ENCODE data around the gene SLMAP. TPM values are rescaled to one million over a fixed set of nuclear protein-coding genes. Genes with fewer than 3 reads are reported as not detected.
A peak's percentile ranks its signal among the peaks of the same experiment; 100 is the strongest.

The SLMAP gene
- polyA plus RNA-seq, 1 donor (not counting 4 experiments of a cell fraction or from before 2014, with no cell fraction given), result 58.0 TPM

DNA sequence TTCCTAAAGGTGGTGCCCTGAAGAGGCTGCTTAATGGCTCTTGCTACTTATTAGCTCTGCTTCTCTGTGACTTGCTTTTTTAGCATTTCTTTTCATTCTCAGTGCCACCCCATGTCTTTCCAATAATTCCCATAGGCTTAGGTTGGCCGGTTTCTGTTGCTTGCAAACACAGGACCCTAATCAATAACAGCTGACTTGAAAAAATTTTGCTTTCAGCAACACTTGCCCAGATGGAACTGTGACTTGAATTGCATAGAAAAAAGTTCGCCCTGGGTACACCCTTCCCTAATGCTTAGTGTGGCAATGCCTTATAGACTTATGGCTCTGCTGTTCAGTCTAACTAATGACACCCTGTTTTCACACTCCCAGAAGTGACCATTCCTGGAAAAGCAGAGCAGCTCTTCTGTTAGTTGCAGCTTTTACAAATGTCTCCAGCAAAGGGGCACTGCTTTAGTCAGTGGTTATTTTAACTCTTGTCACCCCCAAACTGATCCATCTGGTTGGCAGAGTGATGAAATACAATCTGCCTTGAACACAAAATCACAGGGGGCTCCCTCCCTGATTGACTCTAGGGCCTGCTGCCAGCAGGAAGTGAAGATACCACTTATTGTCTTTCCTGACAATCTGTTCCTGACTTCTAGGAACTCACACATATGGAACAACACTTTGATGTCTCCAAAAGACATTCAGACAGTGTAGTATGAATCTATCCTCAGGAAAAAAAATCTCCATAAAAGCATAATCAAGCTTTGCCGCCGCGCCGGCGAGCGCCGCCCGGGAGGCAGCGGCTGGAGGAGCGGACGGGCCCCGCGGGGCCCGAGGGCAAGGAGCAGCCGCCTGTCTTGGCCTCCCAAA, 9.7 kb upstream of the SLMAP start:
- FAIRE-seq, result peak; percentile 55
- Histone ChIP-seq H3K4me3 (ENCODE audit: control insufficient read depth in 2 of 3, extremely low read depth in 1 of 3, insufficient read depth in 2 of 3, low read depth in 1 of 3, low read length in 3 of 3) (no peak overlapping the region), H3K79me2 (ENCODE audit: control insufficient read depth, insufficient read depth, low read length) (no peaks in the 10 kb centered on the region), H3K9me3 (ENCODE audit: control insufficient read depth, low read depth, low read length) (no peaks in the 10 kb centered on the region), H3K4me2 (ENCODE audit: control insufficient read depth, extremely low read depth, insufficient read depth, low read depth, low read length) (no peak overlapping the region), H2AFZ (ENCODE audit: control insufficient read depth, low read length) (no peak overlapping the region), H3K36me3 (ENCODE audit: control insufficient read depth in 2 of 2, extremely low read depth in 1 of 2, insufficient read depth in 2 of 2, low read length in 2 of 2) (no peaks in the 10 kb centered on the region), H3K27me3 (ENCODE audit: control insufficient read depth, extremely low read depth, insufficient read depth, low read length) (no peaks in the 10 kb centered on the region), H3K27ac (ENCODE audit: control insufficient read depth, insufficient read depth, low read length) (no peak overlapping the region), H3K9me1 (ENCODE audit: control insufficient read depth, extremely low read depth, insufficient read depth, low read length) (no peaks in the 10 kb centered on the region), H3K9ac (ENCODE audit: control insufficient read depth, extremely low read depth, insufficient read depth, low read length) (no peak overlapping the region), H4K20me1 (ENCODE audit: control insufficient read depth, extremely low read depth, insufficient read depth, low read length) (no peaks in the 10 kb centered on the region), H3K4me1 (ENCODE audit: control insufficient read depth, extremely low read depth, insufficient read depth, low read length) (peaks cover 15% of the 10 kb centered on the region)
- no peak for TF ChIP-seq EZH2 (IDR thresholded peaks at IDR 0.05; ENCODE audit: low read length)
- TF ChIP-seq, protein P1, sequence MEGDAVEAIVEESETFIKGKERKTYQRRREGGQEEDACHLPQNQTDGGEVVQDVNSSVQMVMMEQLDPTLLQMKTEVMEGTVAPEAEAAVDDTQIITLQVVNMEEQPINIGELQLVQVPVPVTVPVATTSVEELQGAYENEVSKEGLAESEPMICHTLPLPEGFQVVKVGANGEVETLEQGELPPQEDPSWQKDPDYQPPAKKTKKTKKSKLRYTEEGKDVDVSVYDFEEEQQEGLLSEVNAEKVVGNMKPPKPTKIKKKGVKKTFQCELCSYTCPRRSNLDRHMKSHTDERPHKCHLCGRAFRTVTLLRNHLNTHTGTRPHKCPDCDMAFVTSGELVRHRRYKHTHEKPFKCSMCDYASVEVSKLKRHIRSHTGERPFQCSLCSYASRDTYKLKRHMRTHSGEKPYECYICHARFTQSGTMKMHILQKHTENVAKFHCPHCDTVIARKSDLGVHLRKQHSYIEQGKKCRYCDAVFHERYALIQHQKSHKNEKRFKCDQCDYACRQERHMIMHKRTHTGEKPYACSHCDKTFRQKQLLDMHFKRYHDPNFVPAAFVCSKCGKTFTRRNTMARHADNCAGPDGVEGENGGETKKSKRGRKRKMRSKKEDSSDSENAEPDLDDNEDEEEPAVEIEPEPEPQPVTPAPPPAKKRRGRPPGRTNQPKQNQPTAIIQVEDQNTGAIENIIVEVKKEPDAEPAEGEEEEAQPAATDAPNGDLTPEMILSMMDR (optimal IDR thresholded peaks at IDR 0.05 in 1 of 3, IDR thresholded peaks at IDR 0.05 in 1 of 3, conservative IDR thresholded peaks at IDR 0.05 in 1 of 3; ENCODE audit: extremely low read depth in 1 of 3, insufficient read depth in 2 of 3, low read length in 3 of 3), result no peak
- dilution Hi-C loops (cut with MboI; ENCODE audit: extremely low pct_ligation_motif_present, low sequenced_read_pairs), result no loop called here
- no peak for DNase-seq (ENCODE audit: low read depth, low spot score)

DNA sequence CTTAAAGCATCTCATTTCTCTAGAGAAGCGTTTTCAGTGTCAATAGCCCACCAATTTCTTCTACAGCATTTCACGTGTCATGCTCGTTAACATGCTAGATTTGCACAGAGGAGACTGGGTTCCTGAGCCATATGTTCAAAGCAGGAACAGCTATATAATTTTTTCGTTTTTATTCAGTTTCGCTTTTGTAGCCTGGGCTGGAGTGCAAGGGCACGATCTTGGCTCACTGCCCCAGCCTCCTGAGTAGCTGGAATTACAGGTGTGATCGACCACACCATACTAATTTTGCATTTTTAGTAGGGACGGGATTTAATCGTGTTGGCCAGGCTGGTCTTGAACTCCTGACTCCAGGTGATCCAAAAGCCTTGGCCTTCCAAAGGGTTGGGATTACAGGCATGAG, 6.6 kb upstream of the SLMAP start:
- dilution Hi-C loops (cut with MboI; ENCODE audit: extremely low pct_ligation_motif_present, low sequenced_read_pairs), result no loop called here
- no peaks in the 10 kb centered on the region for H3K9me1 ChIP-seq (ENCODE audit: control insufficient read depth, extremely low read depth, insufficient read depth, low read length)
- FAIRE-seq (no peak), DNase-seq (ENCODE audit: low read depth, low spot score) (no peak)
- H3K9me3 ChIP-seq (ENCODE audit: control insufficient read depth, low read depth, low read length), result no peaks in the 10 kb centered on the region
- TF ChIP-seq, protein P1 (optimal IDR thresholded peaks at IDR 0.05 in 1 of 3, IDR thresholded peaks at IDR 0.05 in 1 of 3, conservative IDR thresholded peaks at IDR 0.05 in 1 of 3; ENCODE audit: extremely low read depth in 1 of 3, insufficient read depth in 2 of 3, low read length in 3 of 3), result no peak
- TF ChIP-seq EZH2 (IDR thresholded peaks at IDR 0.05; ENCODE audit: low read length), result no peak
- no peak overlapping the region for H3K9ac ChIP-seq (ENCODE audit: control insufficient read depth, extremely low read depth, insufficient read depth, low read length)
- H2AFZ ChIP-seq (ENCODE audit: control insufficient read depth, low read length), result no peak overlapping the region
- H3K27ac ChIP-seq (ENCODE audit: control insufficient read depth, insufficient read depth, low read length), result no peak overlapping the region
- no peaks in the 10 kb centered on the region for H3K79me2 ChIP-seq (ENCODE audit: control insufficient read depth, insufficient read depth, low read length)
- H3K4me2 ChIP-seq (ENCODE audit: control insufficient read depth, extremely low read depth, insufficient read depth, low read depth, low read length), result no peak overlapping the region
- H4K20me1 ChIP-seq (ENCODE audit: control insufficient read depth, extremely low read depth, insufficient read depth, low read length), result no peaks in the 10 kb centered on the region
- no peaks in the 10 kb centered on the region for H3K36me3 ChIP-seq (ENCODE audit: control insufficient read depth in 2 of 2, extremely low read depth in 1 of 2, insufficient read depth in 2 of 2, low read length in 2 of 2)
- H3K4me3 ChIP-seq (ENCODE audit: control insufficient read depth in 2 of 3, extremely low read depth in 1 of 3, insufficient read depth in 2 of 3, low read depth in 1 of 3, low read length in 3 of 3), result no peak overlapping the region
- H3K4me1 ChIP-seq (ENCODE audit: control insufficient read depth, extremely low read depth, insufficient read depth, low read length), result peaks cover 37% of the 10 kb centered on the region
- no peaks in the 10 kb centered on the region for H3K27me3 ChIP-seq (ENCODE audit: control insufficient read depth, extremely low read depth, insufficient read depth, low read length)
